ENCODE measurements around the gene GRAMD2B. TPM values are rescaled to one million over a fixed set of nuclear protein-coding genes. Genes with fewer than 3 reads are reported as not detected.

Gene GRAMD2B
- total and polyA plus RNA-seq, 2 of the 8 experiments (the other 6 are each of a cell fraction or from before 2014, with no cell fraction given), result 6.4 to 9.4 TPM

- no peak overlapping the region for H3K4ac ChIP-seq (replicated peaks; ENCODE audit: insufficient read length, low read depth, low read length)
- no peak overlapping the region for H2BK12ac ChIP-seq (ENCODE audit: low read depth, low read length)
- H3K56ac ChIP-seq (replicated peaks; ENCODE audit: insufficient read length, low read depth, low read length), result no peak overlapping the region
- H3K27ac ChIP-seq (ENCODE audit: low read depth, low read length), result no peak overlapping the region
- no peaks in the 10 kb centered on the region; a peak in 2 of 7 replicates for H3K4me1 ChIP-seq (replicated peaks in 1 of 4; ENCODE audit: control insufficient read depth in 3 of 4, insufficient read depth in 4 of 4, low read length in 3 of 4)
- H2AFZ ChIP-seq (ENCODE audit: low read length), result no peak overlapping the region
- H2BK5ac ChIP-seq (ENCODE audit: low read depth, low read length), result no peak overlapping the region
- no peak overlapping the region for H2BK15ac ChIP-seq (ENCODE audit: low read length)
- DNase-seq (ENCODE audit: low read depth in 1 of 2, low spot score in 2 of 2) (no peak), FAIRE-seq (no peak)
- H3K4me2 ChIP-seq (ENCODE audit: insufficient read depth in 1 of 2, low read depth in 2 of 2, low read length in 2 of 2), result no peak overlapping the region
- ChIA-PET CTCF (ENCODE audit: partially characterized antibody) (no interaction called here), POLR2A (ENCODE audit: partially characterized antibody) (no interaction called here)
- H3K79me1 ChIP-seq (ENCODE audit: low read depth, low read length), result no peaks in the 10 kb centered on the region
- no peak overlapping the region for H2BK120ac ChIP-seq (replicated peaks; ENCODE audit: low read depth, low read length)
- H3K14ac ChIP-seq (ENCODE audit: insufficient read length), result no peak overlapping the region
- no peak overlapping the region for H3K4me3 ChIP-seq (ENCODE audit: extremely low read depth in 1 of 4, insufficient read depth in 2 of 4, low read depth in 3 of 4, low read length in 4 of 4)
- no peak overlapping the region for H2BK20ac ChIP-seq (ENCODE audit: low read length)
- no peaks in the 10 kb centered on the region for H4K20me1 ChIP-seq (replicated peaks in 1 of 2; ENCODE audit: control insufficient read depth in 1 of 2, insufficient read depth in 2 of 2, low read length in 2 of 2)
- no peaks in the 10 kb centered on the region for H3K36me3 ChIP-seq (ENCODE audit: control insufficient read depth in 2 of 4, insufficient read depth in 4 of 4, low read length in 3 of 4)
- H2AK5ac ChIP-seq (ENCODE audit: low read depth, low read length), result no peak overlapping the region
- no peaks in the 10 kb centered on the region for H3K23me2 ChIP-seq (ENCODE audit: low read depth, low read length)
- H3K23ac ChIP-seq (ENCODE audit: insufficient read length), result no peak overlapping the region
- H3K79me2 ChIP-seq (ENCODE audit: control insufficient read depth in 1 of 2, insufficient read depth in 2 of 2, low read length in 2 of 2), result no peaks in the 10 kb centered on the region
- no peaks in the 10 kb centered on the region for H3K9me3 ChIP-seq (ENCODE audit: insufficient read depth in 2 of 2, low read depth in 1 of 2, low read length in 1 of 2)
- H4K8ac ChIP-seq (ENCODE audit: extremely low read depth, insufficient read depth, low read length), result no peak overlapping the region
- H3K18ac ChIP-seq (ENCODE audit: extremely low read depth, low read length), result no peak overlapping the region
- no peak overlapping the region for H3K9ac ChIP-seq (replicated peaks in 1 of 4; ENCODE audit: extremely low read depth in 1 of 4, low read depth in 3 of 4, low read length in 3 of 4)
- no peak overlapping the region for H4K5ac ChIP-seq (ENCODE audit: insufficient read length, low read depth, low read length)
- no peak overlapping the region for H4K91ac ChIP-seq (replicated peaks; ENCODE audit: insufficient read length, low read length)
- no peaks in the 10 kb centered on the region for H3K27me3 ChIP-seq (replicated peaks in 1 of 4; ENCODE audit: control insufficient read depth in 3 of 4, extremely low read depth in 1 of 4, insufficient read depth in 3 of 4, low read length in 3 of 4)
- TF ChIP-seq JUN (IDR thresholded peaks at IDR 0.05; ENCODE audit: low read depth, low read length), result no peak
- TF ChIP-seq KDM5A (IDR thresholded peaks at IDR 0.05; ENCODE audit: low read length), result no peak
- no peak for TF ChIP-seq HDAC2 (IDR thresholded peaks at IDR 0.05; ENCODE audit: borderline replicate concordance in 1 of 2, low read depth in 2 of 2, low read length in 2 of 2)
- no peak for TF ChIP-seq SUZ12 (IDR thresholded peaks at IDR 0.05; ENCODE audit: low read length)
- TF ChIP-seq EZH2 (IDR thresholded peaks at IDR 0.05; ENCODE audit: low read depth, low read length, severe bottlenecking), result no peak
- no peak for TF ChIP-seq EGR1 (IDR thresholded peaks at IDR 0.05; ENCODE audit: borderline replicate concordance, low read depth, low read length)
- no peak for TF ChIP-seq ATF2 (IDR thresholded peaks at IDR 0.05; ENCODE audit: low read length)
- no peak for TF ChIP-seq SIN3A (conservative IDR thresholded peaks at IDR 0.05 in 1 of 2, IDR thresholded peaks at IDR 0.05 in 1 of 2; ENCODE audit: low read depth in 1 of 2, low read length in 2 of 2)
- TF ChIP-seq ASH2L (IDR thresholded peaks at IDR 0.05; ENCODE audit: low read length), result no peak
- no peak for TF ChIP-seq RNF2 (IDR thresholded peaks at IDR 0.05; ENCODE audit: borderline replicate concordance, low read depth, low read length, missing control alignments, poor library complexity, severe bottlenecking)
- no peak for TF ChIP-seq YY1 (IDR thresholded peaks at IDR 0.05; ENCODE audit: low read depth, low read length)
- no peak for TF ChIP-seq SP4 (IDR thresholded peaks at IDR 0.05; ENCODE audit: low read length)
Observed at GRCh38 chr5:126390051-126390450, 33.2 kb upstream of the GRAMD2B start.

Measured in H1 (cell line).